K562 (cell line): ENCODE results near the gene CARMIL3. TPM values are rescaled to one million over a fixed set of nuclear protein-coding genes. Genes with fewer than 3 reads are reported as not detected.

ENCODE experiments used
- ATAC-seq: fragments of 200-7000 bp; cut with Tn5 transposase; 3 replicates; pipeline ENCODE4 v1.9.1; 2020; ENCODE audit warnings: moderate library complexity
- BruUV-seq: library from RNA; stranded (reverse); fragments of 400-500 nt; replicated peaks from 2 replicates; lab custom pipeline; 2021; lab: Mats Ljungman, UMichigan
- CTCF ChIA-PET: fragments of 300-600 bp; formaldehyde crosslinking; extraction: SDS; loops from one replicate; lab custom pipeline; 2021; ENCODE audit warnings: low intra/inter-chr PET ratio; lab: Yijun Ruan, JAX
- POLR2A ChIA-PET: fragments of 300-600, 350-650 bp; sonication (Branson Sonifier 250); formaldehyde crosslinking; extraction: SDS; loops from one replicate; lab custom pipeline; 2021; ENCODE audit warnings: antibody characterized with exemption, inconsistent platforms; lab: Yijun Ruan, JAX
- DNase-seq, 4 experiments: peaks; one replicate each; pipeline versions ENCODE4 v3.0.0 to v3.0.0-alpha.2; 2011 to 2018; ENCODE audit warnings: low spot score in 3 of 4, mixed read lengths in 3 of 4; ENCODE audit errors: extremely low read depth in 1 of 4
- FAIRE-seq: peaks from 2 replicates; lab custom pipeline; 2011; peaks lifted over from hg19 to GRCh38; lab: Jason Lieb, UNC
- H2AFZ ChIP-seq: 2 replicates; pipeline ENCODE4 v1.6.0; 2011; ENCODE audit warnings: low read depth, low read length, control low read depth, inconsistent platforms
- H3K27ac ChIP-seq: fragments of 200-600 bp; 3 replicates; pipeline ENCODE4 v1.8.0; 2011; ENCODE audit warnings: low read depth, mild to moderate bottlenecking, control low read depth, inconsistent platforms, low read length, moderate library complexity, mixed read lengths; ENCODE audit errors: extremely low read depth
- H3K27me3 ChIP-seq, 2 experiments: fragments of 300-600 bp in 1 of 2; 2 replicates in 1 of 2; 3 replicates in 1 of 2; pipeline versions ENCODE4 v1.6.0 to v1.8.0; 2011; ENCODE audit warnings: inconsistent platforms in 2 of 2, low read length in 2 of 2, mild to moderate bottlenecking in 1 of 2, mixed read lengths in 1 of 2, moderate library complexity in 1 of 2; ENCODE audit not compliant: control insufficient read depth in 2 of 2, insufficient read depth in 2 of 2
- H3K36me3 ChIP-seq: fragments of 300-600 bp; 3 replicates; pipeline ENCODE4 v1.8.0; 2011; ENCODE audit warnings: mild to moderate bottlenecking, low read length, inconsistent platforms; ENCODE audit not compliant: control insufficient read depth, insufficient read depth
- H3K4me1 ChIP-seq, 2 experiments: fragments of 200-600 bp in 1 of 2; replicated peaks in 1 of 2; 2 replicates in 1 of 2; 3 replicates in 1 of 2; pipeline versions ENCODE4 v1.5.1 to v1.8.0; 2011; ENCODE audit warnings: inconsistent platforms in 2 of 2, low read length in 2 of 2, mild to moderate bottlenecking in 1 of 2, mixed read lengths in 1 of 2, moderate library complexity in 1 of 2; ENCODE audit not compliant: control insufficient read depth in 2 of 2, insufficient read depth in 2 of 2
- H3K4me2 ChIP-seq: 2 replicates; pipeline ENCODE4 v1.6.1; 2011; ENCODE audit warnings: low read length, control low read depth, inconsistent platforms, mixed read lengths; ENCODE audit not compliant: insufficient read depth
- H3K4me3 ChIP-seq: fragments of 200-600 bp; sonication (generic), shearing (Covaris generic); 2 replicates; pipeline ENCODE4 v1.5.1; 2016; ENCODE audit warnings: control low read depth, inconsistent platforms
- H3K79me2 ChIP-seq: fragments of 200-600 bp; 3 replicates; pipeline ENCODE4 v1.8.0; 2011; ENCODE audit warnings: low read length, inconsistent platforms; ENCODE audit not compliant: control insufficient read depth, insufficient read depth
- H3K9ac ChIP-seq, 2 experiments: 2 replicates each; pipeline versions ENCODE4 v1.6.0 to v1.6.1; 2011; ENCODE audit warnings: low read depth in 2 of 2, low read length in 2 of 2, control low read depth in 1 of 2, inconsistent platforms in 1 of 2, mild to moderate bottlenecking in 1 of 2, mixed read lengths in 1 of 2; ENCODE audit not compliant: insufficient read depth in 1 of 2
- H3K9me1 ChIP-seq: one replicate; pipeline ENCODE4 v1.6.0; 2011; ENCODE audit warnings: inconsistent platforms, mild to moderate bottlenecking, low read length, moderate library complexity; ENCODE audit not compliant: control insufficient read depth, insufficient read depth
- H3K9me3 ChIP-seq: replicated peaks from 2 replicates; pipeline ENCODE4 v1.5.1; 2011; ENCODE audit warnings: low read depth, low read length, inconsistent platforms; ENCODE audit not compliant: control insufficient read depth, insufficient read depth
- H4K20me1 ChIP-seq: replicated peaks from 2 replicates; pipeline ENCODE4 v1.6.1; 2011; ENCODE audit warnings: low read length, inconsistent platforms, mixed read lengths; ENCODE audit not compliant: control insufficient read depth, insufficient read depth
- DMBX1 ChIP-seq: fragments of 250-450 bp; sonication (Bioruptor Pico); IDR thresholded peaks from 2 replicates; pipeline ENCODE4 v1.8.0; 2022; ENCODE audit warnings: inconsistent platforms, mild to moderate bottlenecking, moderate library complexity, borderline replicate concordance
- NR2C1 ChIP-seq, 2 experiments: fragments of 450-650 bp; IDR thresholded peaks; 2 replicates each; pipeline ENCODE4 v1.6.1; 2017; ENCODE audit warnings: mild to moderate bottlenecking in 2 of 2, antibody characterized with exemption in 1 of 2, inconsistent platforms in 1 of 2, missing compliant biosample characterization in 1 of 2, missing genetic modification characterization in 1 of 2
- NR4A1 ChIP-seq, 2 experiments: fragments of 250-450 bp in 1 of 2; fragments of 450-650 bp in 1 of 2; sonication (Bioruptor Pico) in 1 of 2; IDR thresholded peaks; 2 replicates each; pipeline versions ENCODE4 v1.4.0 to v1.6.1; 2016 to 2020; ENCODE audit warnings: mild to moderate bottlenecking in 2 of 2, missing compliant biosample characterization in 1 of 2, missing genetic modification characterization in 1 of 2, moderate library complexity in 1 of 2
- PPARD ChIP-seq: fragments of 250-450 bp; sonication (Bioruptor Pico); IDR thresholded peaks from 2 replicates; pipeline ENCODE4 v1.8.0; 2022; ENCODE audit warnings: inconsistent platforms, mild to moderate bottlenecking, moderate library complexity
- SMAD3 ChIP-seq: fragments of 450-650 bp; formaldehyde crosslinking; conservative IDR thresholded peaks from 2 replicates; pipeline ENCODE4 v1.4.0; 2020; ENCODE audit warnings: mild to moderate bottlenecking
- TAF1 ChIP-seq: IDR thresholded peaks from 2 replicates; pipeline ENCODE4 v1.6.1; 2011; ENCODE audit warnings: mild to moderate bottlenecking, low read length, moderate library complexity; ENCODE audit not compliant: insufficient read depth, control insufficient read depth, severe bottlenecking; ENCODE audit errors: extremely low read depth
- ZSCAN32 ChIP-seq: fragments of 450-650 bp; formaldehyde crosslinking; IDR thresholded peaks from 2 replicates; pipeline ENCODE4 v1.4.0; 2020; ENCODE audit warnings: mild to moderate bottlenecking, moderate library complexity
- WGBS: fragments of 100-300 bp; shearing (Covaris generic); methylation state at CpG from one replicate; pipeline ENCODE4 v1.1.6; 2016; ENCODE audit warnings: low coverage, mixed read lengths; ENCODE audit not compliant: insufficient coverage; ENCODE audit errors: missing lambda C conversion rate; 5-methylcytosine and 5-hydroxymethylcytosine counted together
- in situ Hi-C: fragments of 300-500 bp; cut with MboI; formaldehyde crosslinking; loops from 4 replicates; pipeline ENCODE4 v1.15.0; 2018; ENCODE audit warnings: inconsistent platforms, mixed read lengths
- intact Hi-C: fragments of 100-400 bp; cut with micrococcal nuclease; formaldehyde crosslinking; loops from 2 replicates; pipeline ENCODE4 v1.14.2; 2022
- polyA plus RNA-seq, 8 experiments: library from polyadenylated mRNA; depleted of rRNA in 4 of 8; stranded (reverse) in 5 of 8; unstranded in 3 of 8; fragments of >200 nt; fragmentation: Nextera tagmentation in 2 of 8; fragmentation: Illumina TruSeq in 1 of 8; extraction: Ambion mirVana in 2 of 8; extraction: Trizol in 1 of 8; gene quantifications; 2 replicates each; pipeline versions ENCODE4 v1.2.1 to v1.2.3, GENCODE V29; 2011 to 2014; ENCODE audit warnings: inconsistent platforms in 1 of 8, missing spikeins in 1 of 8
- total RNA-seq, 7 experiments: library from RNA; depleted of rRNA in 6 of 7; stranded (reverse); fragments of >200 nt in 6 of 7; fragmentation: Illumina TruSeq in 2 of 7; extraction: Trizol in 2 of 7; gene quantifications; 2 replicates each; pipeline versions ENCODE4 v1.2.1 to v1.2.3, GENCODE V29; 2011 to 2021; ENCODE audit warnings: low replicate concordance in 1 of 7
- TF ChIP-seq, protein P1 (sequence below): fragments of 450-650 bp; formaldehyde crosslinking; IDR thresholded peaks from 2 replicates; pipeline ENCODE4 v1.4.0; 2020; ENCODE audit warnings: mild to moderate bottlenecking, moderate library complexity
- TF ChIP-seq, protein P2 (sequence below): fragments of 450-650 bp; IDR thresholded peaks from 2 replicates; pipeline ENCODE4 v1.6.1; 2016; ENCODE audit warnings: missing biosample characterization, missing genetic modification characterization
- TF ChIP-seq, protein P3 (sequence below): fragments of 450-650 bp; IDR thresholded peaks from 2 replicates; pipeline ENCODE4 v1.6.1; 2018; ENCODE audit not compliant: partially characterized antibody

CARMIL3 gene
- total and polyA plus RNA-seq, 9 of the 15 experiments (the other 6 are each of a cell fraction or from before 2014, with no cell fraction given): 0.01 to 0.11 (median 0.05) TPM; not detected in 5

DNA sequence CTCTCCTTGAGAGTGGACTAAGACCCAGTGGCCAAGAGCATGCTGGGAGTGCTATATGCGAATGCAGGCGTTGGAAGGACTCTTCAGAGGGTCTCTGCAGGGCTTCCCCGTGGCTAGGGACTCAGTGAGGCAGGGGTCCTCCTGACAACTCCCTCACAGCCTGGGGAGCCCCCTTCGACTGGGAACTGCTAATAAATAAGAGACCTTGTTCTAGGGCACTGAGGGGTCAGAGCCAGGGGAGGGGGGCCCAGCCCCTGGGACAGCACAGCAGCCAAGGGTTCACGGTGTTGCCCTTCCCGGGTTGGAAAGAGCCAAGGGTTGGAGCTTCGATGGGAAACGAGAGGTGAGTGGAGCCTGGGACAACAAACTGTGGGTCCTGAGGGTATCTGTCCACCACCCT lies 13.6 kb downstream of the CARMIL3 start:
- H3K27ac ChIP-seq: no peak overlapping the region
- intact Hi-C loops (no loop called here), in situ Hi-C loops (no loop called here)
- 2% methylated on average over 8 of the region's 8 CpGs for WGBS
- H3K4me2 ChIP-seq: no peak overlapping the region
- no peaks in the 10 kb centered on the region for H4K20me1 ChIP-seq
- H3K9me1 ChIP-seq: no peaks in the 10 kb centered on the region
- H3K9me3 ChIP-seq: no peaks in the 10 kb centered on the region
- no peak for FAIRE-seq
- DNase-seq: no peak
- H3K9ac ChIP-seq: no peak overlapping the region
- ChIA-PET POLR2A (interaction anchor here (0.6 to 1.0 kb wide), 2 partner anchors 29 to 35 kb away, joined by 3 read pairs; partner anchors contain the start of gene PCK2), CTCF (no interaction called here)
- no peak overlapping the region for H2AFZ ChIP-seq
- H3K4me1 ChIP-seq: no peaks in the 10 kb centered on the region
- peaks cover 0 to 29% of the 10 kb centered on the region in 2 experiments; a peak in 3 of 5 replicates for H3K27me3 ChIP-seq
- TF ChIP-seq, protein P1, sequence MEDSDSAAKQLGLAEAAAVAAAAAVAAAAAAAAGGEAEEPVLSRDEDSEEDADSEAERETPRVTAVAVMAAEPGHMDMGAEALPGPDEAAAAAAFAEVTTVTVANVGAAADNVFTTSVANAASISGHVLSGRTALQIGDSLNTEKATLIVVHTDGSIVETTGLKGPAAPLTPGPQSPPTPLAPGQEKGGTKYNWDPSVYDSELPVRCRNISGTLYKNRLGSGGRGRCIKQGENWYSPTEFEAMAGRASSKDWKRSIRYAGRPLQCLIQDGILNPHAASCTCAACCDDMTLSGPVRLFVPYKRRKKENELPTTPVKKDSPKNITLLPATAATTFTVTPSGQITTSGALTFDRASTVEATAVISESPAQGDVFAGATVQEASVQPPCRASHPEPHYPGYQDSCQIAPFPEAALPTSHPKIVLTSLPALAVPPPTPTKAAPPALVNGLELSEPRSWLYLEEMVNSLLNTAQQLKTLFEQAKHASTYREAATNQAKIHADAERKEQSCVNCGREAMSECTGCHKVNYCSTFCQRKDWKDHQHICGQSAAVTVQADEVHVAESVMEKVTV (CRISPR knock-in tag): no peak
- TF ChIP-seq, protein P2, sequence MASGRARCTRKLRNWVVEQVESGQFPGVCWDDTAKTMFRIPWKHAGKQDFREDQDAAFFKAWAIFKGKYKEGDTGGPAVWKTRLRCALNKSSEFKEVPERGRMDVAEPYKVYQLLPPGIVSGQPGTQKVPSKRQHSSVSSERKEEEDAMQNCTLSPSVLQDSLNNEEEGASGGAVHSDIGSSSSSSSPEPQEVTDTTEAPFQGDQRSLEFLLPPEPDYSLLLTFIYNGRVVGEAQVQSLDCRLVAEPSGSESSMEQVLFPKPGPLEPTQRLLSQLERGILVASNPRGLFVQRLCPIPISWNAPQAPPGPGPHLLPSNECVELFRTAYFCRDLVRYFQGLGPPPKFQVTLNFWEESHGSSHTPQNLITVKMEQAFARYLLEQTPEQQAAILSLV (tag): no peak
- TF ChIP-seq ZSCAN32 (no peak), NR2C1 (IDR thresholded peaks at IDR 0.05) (no peak), NR2C1 (tag; IDR thresholded peaks at IDR 0.05) (no peak), NR4A1 (CRISPR knock-in tag; IDR thresholded peaks at IDR 0.05) (no peak), NR4A1 (tag; IDR thresholded peaks at IDR 0.05) (no peak), SMAD3 (no peak), PPARD (CRISPR knock-in tag) (no peak), DMBX1 (CRISPR knock-in tag) (no peak), TAF1 (no peak)
- TF ChIP-seq, protein P3, sequence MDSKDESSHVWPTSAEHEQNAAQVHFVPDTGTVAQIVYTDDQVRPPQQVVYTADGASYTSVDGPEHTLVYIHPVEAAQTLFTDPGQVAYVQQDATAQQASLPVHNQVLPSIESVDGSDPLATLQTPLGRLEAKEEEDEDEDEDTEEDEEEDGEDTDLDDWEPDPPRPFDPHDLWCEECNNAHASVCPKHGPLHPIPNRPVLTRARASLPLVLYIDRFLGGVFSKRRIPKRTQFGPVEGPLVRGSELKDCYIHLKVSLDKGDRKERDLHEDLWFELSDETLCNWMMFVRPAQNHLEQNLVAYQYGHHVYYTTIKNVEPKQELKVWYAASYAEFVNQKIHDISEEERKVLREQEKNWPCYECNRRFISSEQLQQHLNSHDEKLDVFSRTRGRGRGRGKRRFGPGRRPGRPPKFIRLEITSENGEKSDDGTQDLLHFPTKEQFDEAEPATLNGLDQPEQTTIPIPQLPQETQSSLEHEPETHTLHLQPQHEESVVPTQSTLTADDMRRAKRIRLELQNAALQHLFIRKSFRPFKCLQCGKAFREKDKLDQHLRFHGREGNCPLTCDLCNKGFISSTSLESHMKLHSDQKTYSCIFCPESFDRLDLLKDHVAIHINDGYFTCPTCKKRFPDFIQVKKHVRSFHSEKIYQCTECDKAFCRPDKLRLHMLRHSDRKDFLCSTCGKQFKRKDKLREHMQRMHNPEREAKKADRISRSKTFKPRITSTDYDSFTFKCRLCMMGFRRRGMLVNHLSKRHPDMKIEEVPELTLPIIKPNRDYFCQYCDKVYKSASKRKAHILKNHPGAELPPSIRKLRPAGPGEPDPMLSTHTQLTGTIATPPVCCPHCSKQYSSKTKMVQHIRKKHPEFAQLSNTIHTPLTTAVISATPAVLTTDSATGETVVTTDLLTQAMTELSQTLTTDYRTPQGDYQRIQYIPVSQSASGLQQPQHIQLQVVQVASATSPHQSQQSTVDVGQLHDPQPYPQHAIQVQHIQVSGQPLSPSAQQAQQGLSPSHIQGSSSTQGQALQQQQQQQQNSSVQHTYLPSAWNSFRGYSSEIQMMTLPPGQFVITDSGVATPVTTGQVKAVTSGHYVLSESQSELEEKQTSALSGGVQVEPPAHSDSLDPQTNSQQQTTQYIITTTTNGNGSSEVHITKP: no peak
- no peak for ATAC-seq
- H3K36me3 ChIP-seq: no peaks in the 10 kb centered on the region
- no peak overlapping the region for H3K4me3 ChIP-seq
- no peaks in the 10 kb centered on the region for H3K79me2 ChIP-seq
- BruUV-seq: no TSS peak
